ENCODE results near the gene TMEM170B. TPM values are rescaled to one million over a fixed set of nuclear protein-coding genes. Genes with fewer than 3 reads are reported as not detected.

Gene TMEM170B, protein sequence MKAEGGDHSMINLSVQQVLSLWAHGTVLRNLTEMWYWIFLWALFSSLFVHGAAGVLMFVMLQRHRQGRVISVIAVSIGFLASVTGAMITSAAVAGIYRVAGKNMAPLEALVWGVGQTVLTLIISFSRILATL
- total RNA-seq (1 to 10 TPM; 3.6 to 7.5 (median 4.7) TPM), polyA plus RNA-seq (1 to 10 TPM; 1.1 to 5.9 (median 1.4) TPM)
- long read RNA-seq, donor 1, result 0 reads
- long read RNA-seq, donor 2, full-length matches to known transcripts, result 2 of 2 reads
- long read RNA-seq, donor 2, partial matches to known transcripts, result 0 of 2 reads
- long read RNA-seq, donor 2, other reads (novel, unspliced or antisense), result 0 of 2 reads
- long read RNA-seq, donor 3, full-length matches to known transcripts, result 1 of 1 reads
- long read RNA-seq, donor 3, partial matches to known transcripts, result 0 of 1 reads
- long read RNA-seq, donor 3, other reads (novel, unspliced or antisense), result 0 of 1 reads
- long read RNA-seq, donor 4, result 0 reads
- long read RNA-seq, donor 5, full-length matches to known transcripts, result 9 of 9 reads
- long read RNA-seq, donor 5, partial matches to known transcripts, result 0 of 9 reads
- long read RNA-seq, donor 5, other reads (novel, unspliced or antisense), result 0 of 9 reads
- long read RNA-seq, donor 6, result 0 reads
- long read RNA-seq, donor 7, full-length matches to known transcripts, result 1 of 1 reads
- long read RNA-seq, donor 7, partial matches to known transcripts, result 0 of 1 reads
- long read RNA-seq, donor 7, other reads (novel, unspliced or antisense), result 0 of 1 reads
- long read RNA-seq, donor 8, full-length matches to known transcripts, result 3 of 3 reads
- long read RNA-seq, donor 8, partial matches to known transcripts, result 0 of 3 reads
- long read RNA-seq, donor 8, other reads (novel, unspliced or antisense), result 0 of 3 reads
- long read RNA-seq, donor 9, result 0 reads
- long read RNA-seq, donor 10, full-length matches to known transcripts, result 1 of 1 reads
- long read RNA-seq, donor 10, partial matches to known transcripts, result 0 of 1 reads
- long read RNA-seq, donor 10, other reads (novel, unspliced or antisense), result 0 of 1 reads

- H3K4me1 ChIP-seq (replicated peaks in 1 of 2), result peaks cover 0 to 24% of the 10 kb centered on the region in 2 donors
- 0 to 1% (median 0%) methylated on average over 14 to 110 of the region's 110 CpGs for WGBS, 4 donors
- H3K36me3 ChIP-seq (replicated peaks in 1 of 2), result no peaks in the 10 kb centered on the region
- H3K9me3 ChIP-seq (replicated peaks in 1 of 3), result no peaks in the 10 kb centered on the region
- peak; percentile 92 to 96 (median 94) for DNase-seq
- TF ChIP-seq, protein P1, sequence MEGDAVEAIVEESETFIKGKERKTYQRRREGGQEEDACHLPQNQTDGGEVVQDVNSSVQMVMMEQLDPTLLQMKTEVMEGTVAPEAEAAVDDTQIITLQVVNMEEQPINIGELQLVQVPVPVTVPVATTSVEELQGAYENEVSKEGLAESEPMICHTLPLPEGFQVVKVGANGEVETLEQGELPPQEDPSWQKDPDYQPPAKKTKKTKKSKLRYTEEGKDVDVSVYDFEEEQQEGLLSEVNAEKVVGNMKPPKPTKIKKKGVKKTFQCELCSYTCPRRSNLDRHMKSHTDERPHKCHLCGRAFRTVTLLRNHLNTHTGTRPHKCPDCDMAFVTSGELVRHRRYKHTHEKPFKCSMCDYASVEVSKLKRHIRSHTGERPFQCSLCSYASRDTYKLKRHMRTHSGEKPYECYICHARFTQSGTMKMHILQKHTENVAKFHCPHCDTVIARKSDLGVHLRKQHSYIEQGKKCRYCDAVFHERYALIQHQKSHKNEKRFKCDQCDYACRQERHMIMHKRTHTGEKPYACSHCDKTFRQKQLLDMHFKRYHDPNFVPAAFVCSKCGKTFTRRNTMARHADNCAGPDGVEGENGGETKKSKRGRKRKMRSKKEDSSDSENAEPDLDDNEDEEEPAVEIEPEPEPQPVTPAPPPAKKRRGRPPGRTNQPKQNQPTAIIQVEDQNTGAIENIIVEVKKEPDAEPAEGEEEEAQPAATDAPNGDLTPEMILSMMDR (IDR thresholded peaks at IDR 0.05), result no peak
- TF ChIP-seq POLR2A (IDR thresholded peaks at IDR 0.05), result peak; percentile 69 to 72
- peak within 1 kb of the TSS; percentile 71 to 95 (median 78) for H3K4me3 ChIP-seq
- intact Hi-C loops (cut with DNase I), result no loop called here
- H3K27ac ChIP-seq, result peak within 1 kb of the TSS in 4 of 5 donors; percentile 49 to 89 (median 71)
- no peaks in the 10 kb centered on the region for H3K27me3 ChIP-seq
These were observed at the start of gene TMEM170B for GRCh38 chr6:11537229-11538051. Gene TMEM170B, plus strand, starts transcription at chr6:11537749. Its CDS starts 529 bp downstream, at chr6:11538278.

GRCh38 chr6:11490996-11491395, 46.6 kb upstream of the TMEM170B start:
- peaks cover 0 to 6% of the 10 kb centered on the region in 2 donors for H3K4me1 ChIP-seq (replicated peaks in 1 of 2)
- H3K4me3 ChIP-seq, result no peak overlapping the region
- H3K27ac ChIP-seq, result no peak overlapping the region
- WGBS, 4 donors, result 57 to 93% (median 77%) methylated on average over 6 of the region's 6 CpGs
- H3K36me3 ChIP-seq (replicated peaks in 1 of 2), result no peaks in the 10 kb centered on the region
- no peaks in the 10 kb centered on the region for H3K27me3 ChIP-seq
- H3K9me3 ChIP-seq (replicated peaks in 1 of 3), result no peaks in the 10 kb centered on the region
- DNase-seq, result no peak
- intact Hi-C loops (cut with DNase I), result loop anchor here (5.0 to 10.0 kb wide), 3 partner anchors 84 to 536 kb away; no protein-coding TSS in a partner anchor
- TF ChIP-seq POLR2A (IDR thresholded peaks at IDR 0.05), result no peak

DNA sequence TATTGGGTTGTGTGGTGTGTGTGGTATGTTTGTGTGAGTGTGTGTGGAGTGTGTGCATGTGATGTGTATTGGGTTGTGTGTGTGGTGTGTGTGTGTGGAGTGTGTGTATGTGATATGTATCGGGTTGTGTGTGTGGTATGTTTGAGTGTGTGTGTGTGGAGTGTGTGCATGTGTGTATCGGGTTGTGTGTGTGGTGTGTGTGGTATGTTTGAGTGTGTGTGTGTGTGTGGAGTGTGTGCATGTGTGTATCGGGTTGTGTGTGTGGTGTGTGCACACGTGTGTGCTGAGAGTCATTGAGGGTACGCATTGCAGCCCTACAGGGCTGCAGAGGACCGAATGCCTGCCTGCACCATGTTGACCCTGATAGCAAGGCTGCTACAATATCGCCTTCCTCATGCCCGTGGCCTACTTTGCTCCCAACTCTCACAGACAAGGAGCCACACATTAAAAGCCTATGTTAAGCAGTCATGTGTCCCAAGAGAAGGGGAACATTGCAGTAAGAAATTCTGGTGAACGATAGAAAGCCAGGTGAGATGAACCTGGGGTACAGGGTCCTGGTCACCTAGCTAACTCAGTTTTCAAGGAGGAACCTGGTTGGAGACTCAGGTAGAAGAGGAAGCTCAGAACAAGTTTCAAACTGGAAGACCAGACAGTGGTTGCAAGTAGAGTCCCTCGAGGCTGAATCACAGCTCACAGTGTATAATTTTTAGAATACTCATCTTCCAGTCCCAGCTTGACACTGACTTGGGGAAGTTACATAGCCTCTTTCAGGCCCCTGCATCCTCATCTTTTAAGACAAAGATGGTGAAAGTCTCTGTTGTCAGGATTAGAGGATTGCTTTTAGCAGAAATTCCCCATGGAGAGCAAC, 45.7 kb upstream of the TMEM170B start:
- H3K4me3 ChIP-seq, result no peak overlapping the region
- H3K9me3 ChIP-seq (replicated peaks in 1 of 3), result no peaks in the 10 kb centered on the region
- no peaks in the 10 kb centered on the region for H3K36me3 ChIP-seq (replicated peaks in 1 of 2)
- intact Hi-C loops (cut with DNase I), result loop anchor here (5.0 to 10.0 kb wide), 3 partner anchors 83 to 537 kb away; no protein-coding TSS in a partner anchor
- H3K27me3 ChIP-seq, result no peaks in the 10 kb centered on the region
- no peak overlapping the region for H3K27ac ChIP-seq
- TF ChIP-seq POLR2A (IDR thresholded peaks at IDR 0.05), result no peak
- TF ChIP-seq, protein P1 (IDR thresholded peaks at IDR 0.05), result no peak
- no peak for DNase-seq
- H3K4me1 ChIP-seq (replicated peaks in 1 of 2), result peaks cover 0 to 12% of the 10 kb centered on the region in 2 donors
- WGBS, 4 donors, result 84 to 90% (median 86%) methylated on average over 9 to 10 of the region's 10 CpGs
